GM10248 (cell line): ENCODE measurements around the gene MED13L.
"Not testable (repeated sequence)": the region's sequence is repeated elsewhere in the genome, so short reads cannot be mapped to it uniquely, and the experiment has no call there.

Source experiments
- CTCF ChIA-PET: fragments of 300-600 bp; sonication (Branson Sonifier 250); formaldehyde crosslinking; extraction: SDS; loops from one replicate; lab custom pipeline; 2021; ENCODE audit warnings: antibody characterized with exemption; lab: Yijun Ruan, JAX
- POLR2A ChIA-PET: fragments of 350-650 bp; sonication (Branson Sonifier 250); formaldehyde crosslinking; extraction: SDS; loops from one replicate; lab custom pipeline; 2020; ENCODE audit warnings: antibody characterized with exemption; lab: Yijun Ruan, JAX
- DNase-seq: peaks from one replicate; pipeline ENCODE4 v3.0.0; 2012; ENCODE audit errors: extremely low spot score
- CTCF ChIP-seq: IDR thresholded peaks from 2 replicates; pipeline ENCODE4 v1.5.1; 2012; ENCODE audit warnings: mild to moderate bottlenecking, low read depth; ENCODE audit errors: extremely low read depth, missing control alignments, control extremely low read depth

MED13L gene

GRCh38 chr12:116039081-116039480 lies 238.4 kb downstream of the MED13L start:
- no peak for TF ChIP-seq CTCF
- no peak for DNase-seq
- ChIA-PET CTCF (interaction anchor here (0.7 to 1.9 kb wide), 7 partner anchors 9 to 520 kb away, joined by 3 to 8 read pairs (median 3); partner anchors contain the start of gene MAP1LC3B2), POLR2A (no interaction called here)

GRCh38 chr12:116037941-116038837 lies 239.3 kb downstream of the MED13L start:
- ChIA-PET POLR2A (no interaction called here), CTCF (interaction anchor here (0.7 to 1.9 kb wide), 5 partner anchors 9 to 521 kb away, joined by 3 to 8 read pairs (median 3); partner anchors contain the start of gene MAP1LC3B2)
- TF ChIP-seq CTCF, result no peak
- no peak for DNase-seq

GRCh38 chr12:116033765-116034164 lies 243.7 kb downstream of the MED13L start:
- DNase-seq, result no peak
- no peak for TF ChIP-seq CTCF
- ChIA-PET CTCF (interaction anchor here (0.7 to 0.9 kb wide), 3 partner anchors 10 to 675 kb away, joined by 3 read pairs; no protein-coding TSS in a partner anchor), POLR2A (no interaction called here)

GRCh38 chr12:116031624-116032023 lies 245.9 kb downstream of the MED13L start:
- DNase-seq, POLR2A ChIA-PET, CTCF ChIA-PET: not testable (repeated sequence)

GRCh38 chr12:116028619-116029018 lies 248.9 kb downstream of the MED13L start:
- POLR2A ChIA-PET, result no interaction called here
- DNase-seq, result no peak
- no peak for TF ChIP-seq CTCF
- CTCF ChIA-PET, result interaction anchor here (2.0 kb wide), 1 partner anchor 15 kb away, joined by 6 read pairs; no protein-coding TSS in a partner anchor

- DNase-seq, result no peak
- ChIA-PET POLR2A (no interaction called here), CTCF (interaction anchor here (0.9 to 1.2 kb wide), 2 partner anchors 11 to 300 kb away, joined by 3 read pairs; no protein-coding TSS in a partner anchor)
- TF ChIP-seq CTCF, result no peak
Observed at GRCh38 chr12:116027551-116027821, 250.0 kb downstream of the MED13L start.
